GM12878 (cell line): Measurements from ENCODE around the gene TMEM198. TPM values are rescaled to one million over a fixed set of nuclear protein-coding genes. Genes with fewer than 3 reads are reported as not detected.

Source experiments
- ATAC-seq: fragments of 200-7000 bp; cut with Tn5 transposase; 3 replicates; pipeline ENCODE4 v1.9.1; 2020; ENCODE audit warnings: mild to moderate bottlenecking, moderate library complexity
- BruUV-seq: library from RNA; stranded (reverse); fragments of 400-500 nt; replicated peaks from 2 replicates; lab custom pipeline; 2021; lab: Mats Ljungman, UMichigan
- CTCF ChIA-PET: fragments of 300-600 bp; sonication (Branson Sonifier 250); formaldehyde crosslinking; extraction: SDS; loops from one replicate; lab custom pipeline; 2021; ENCODE audit warnings: inconsistent platforms; lab: Yijun Ruan, JAX
- POLR2A ChIA-PET: fragments of 350-600 bp; formaldehyde crosslinking; extraction: SDS; loops from one replicate; lab custom pipeline; 2021; ENCODE audit warnings: inconsistent platforms; lab: Charles Lee
- RAD21 ChIA-PET: fragments of 300-600 bp; sonication (Branson Sonifier 250); formaldehyde crosslinking; loops from one replicate; lab custom pipeline; 2023; ENCODE audit warnings: antibody characterized with exemption; ENCODE audit not compliant: unreplicated experiment; lab: Charles Lee
- SMC1A ChIA-PET: fragments of 300-600 bp; sonication (Branson Sonifier 250); formaldehyde crosslinking; loops from one replicate; lab custom pipeline; 2023; ENCODE audit not compliant: unreplicated experiment, uncharacterized antibody; lab: Charles Lee
- DNase-seq: peaks from one replicate; pipeline ENCODE4 v3.0.0-alpha.2; 2011; ENCODE audit warnings: low read depth, low spot score
- FAIRE-seq: peaks from 3 replicates; lab custom pipeline; 2011; peaks lifted over from hg19 to GRCh38; lab: Jason Lieb, UNC
- H2AFZ ChIP-seq: 2 replicates; pipeline ENCODE4 v1.6.0; 2011; ENCODE audit warnings: low read depth, low read length, control low read depth; ENCODE audit not compliant: control insufficient read depth
- H3K27ac ChIP-seq: 2 replicates; pipeline ENCODE4 v1.5.1; 2011; ENCODE audit warnings: control low read depth; ENCODE audit not compliant: control insufficient read depth, insufficient read depth
- H3K27me3 ChIP-seq, 2 experiments: replicated peaks in 1 of 2; 2 replicates each; pipeline versions ENCODE4 v1.6.0 to v1.6.1; 2011; ENCODE audit warnings: low read length in 1 of 2; ENCODE audit not compliant: control insufficient read depth in 2 of 2, insufficient read depth in 2 of 2
- H3K36me3 ChIP-seq, 2 experiments: 2 replicates each; pipeline ENCODE4 v1.5.1; 2011; ENCODE audit warnings: low read length in 1 of 2; ENCODE audit not compliant: control insufficient read depth in 2 of 2, insufficient read depth in 2 of 2
- H3K4me1 ChIP-seq: 2 replicates; pipeline ENCODE4 v1.6.1; 2011; ENCODE audit warnings: mild to moderate bottlenecking, low read length, moderate library complexity, mixed read lengths; ENCODE audit not compliant: control insufficient read depth, insufficient read depth
- H3K4me2 ChIP-seq: 2 replicates; pipeline ENCODE4 v1.6.0; 2011; ENCODE audit warnings: control low read depth; ENCODE audit not compliant: control insufficient read depth, insufficient read depth
- H3K4me3 ChIP-seq: fragments of 200-600 bp; sonication (generic); 2 replicates; pipeline ENCODE4 v1.5.1; 2016
- H3K79me2 ChIP-seq: 2 replicates; pipeline ENCODE4 v1.6.0; 2011; ENCODE audit warnings: low read length; ENCODE audit not compliant: control insufficient read depth, insufficient read depth
- H3K9ac ChIP-seq: 2 replicates; pipeline ENCODE4 v1.8.0; 2011; ENCODE audit warnings: low read length, control low read depth, mixed read lengths; ENCODE audit not compliant: control insufficient read depth, insufficient read depth
- H3K9me3 ChIP-seq: replicated peaks from 3 replicates; pipeline ENCODE4 v1.5.1; 2011; ENCODE audit warnings: mild to moderate bottlenecking, low read length; ENCODE audit not compliant: control insufficient read depth, insufficient read depth
- H4K20me1 ChIP-seq: 2 replicates; pipeline ENCODE4 v1.6.0; 2011; ENCODE audit not compliant: control insufficient read depth, insufficient read depth
- CBX3 ChIP-seq: fragments of 200-600 bp; sonication (generic); IDR thresholded peaks from 2 replicates; pipeline ENCODE4 v1.6.1; 2016; ENCODE audit warnings: low read depth, borderline replicate concordance
- DPF2 ChIP-seq: fragments of 450-650 bp; IDR thresholded peaks from 2 replicates; pipeline ENCODE4 v1.6.1; 2017; ENCODE audit warnings: mild to moderate bottlenecking
- IRF5 ChIP-seq: fragments of 450-650 bp; IDR thresholded peaks from 2 replicates; pipeline ENCODE4 v1.6.1; 2017; ENCODE audit warnings: borderline replicate concordance
- NFYA ChIP-seq: IDR thresholded peaks from 2 replicates; pipeline ENCODE4 v1.6.1; 2011; ENCODE audit warnings: low read depth, mild to moderate bottlenecking, low read length, improper control_type of control experiment, borderline replicate concordance
- NR2C2 ChIP-seq: IDR thresholded peaks from 2 replicates; pipeline ENCODE4 v1.6.1; 2011; ENCODE audit warnings: borderline replicate concordance, low read depth; ENCODE audit not compliant: control insufficient read depth, insufficient read length
- PKNOX1 ChIP-seq: fragments of 450-650 bp; IDR thresholded peaks from 2 replicates; pipeline ENCODE4 v1.6.1; 2016; ENCODE audit warnings: mild to moderate bottlenecking
- RAD21 ChIP-seq: IDR thresholded peaks from 2 replicates; pipeline ENCODE4 v1.6.1; 2011; ENCODE audit warnings: mild to moderate bottlenecking, low read depth, low read length, moderate library complexity; ENCODE audit not compliant: insufficient read depth
- RB1 ChIP-seq: fragments of 450-650 bp; formaldehyde crosslinking; IDR thresholded peaks from 2 replicates; pipeline ENCODE4 v1.6.1; 2017; ENCODE audit warnings: mild to moderate bottlenecking, borderline replicate concordance
- SMAD5 ChIP-seq: IDR thresholded peaks from 2 replicates; pipeline ENCODE4 v1.6.1; 2016; ENCODE audit warnings: antibody characterized with exemption, low read depth
- SMC3 ChIP-seq: IDR thresholded peaks from 2 replicates; pipeline ENCODE4 v1.6.1; 2011; ENCODE audit warnings: low read length, improper control_type of control experiment, borderline replicate concordance
- STAT1 ChIP-seq: fragments of 450-650 bp; conservative IDR thresholded peaks from 2 replicates; pipeline ENCODE4 v1.6.1; 2014; ENCODE audit warnings: antibody characterized with exemption, mild to moderate bottlenecking
- TAF1 ChIP-seq: IDR thresholded peaks from 2 replicates; pipeline ENCODE4 v1.6.1; 2011; ENCODE audit warnings: mild to moderate bottlenecking, low read depth, low read length, borderline replicate concordance
- WGBS: methylation state at CpG from one replicate; pipeline ENCODE4 v1.1.6; 2016; ENCODE audit warnings: low lambda C conversion rate; ENCODE audit not compliant: insufficient replicate concordance, insufficient coverage; ENCODE audit errors: missing lambda C conversion rate; 5-methylcytosine and 5-hydroxymethylcytosine counted together
- in situ Hi-C: fragments of 300-500 bp; cut with MboI; formaldehyde crosslinking; loops from 9 replicates; pipeline ENCODE4 v1.14.3; 2018; ENCODE audit warnings: mixed read lengths
- intact Hi-C: fragments of 100-400 bp; cut with micrococcal nuclease; formaldehyde crosslinking; loops from one replicate; pipeline ENCODE4 v1.14.2; 2022; ENCODE audit not compliant: unreplicated experiment
- polyA plus RNA-seq, 11 experiments: library from polyadenylated mRNA; depleted of rRNA in 4 of 11; unstranded in 6 of 11; stranded (reverse) in 5 of 11; fragments of >200 nt; fragmentation: Nextera tagmentation in 4 of 11; fragmentation: Illumina TruSeq in 1 of 11; extraction: Ambion mirVana in 4 of 11; extraction: Trizol in 1 of 11; gene quantifications; 1 replicate in 1 of 11; 2 replicates in 10 of 11; pipeline versions ENCODE4 v1.2.1 to v1.2.3, GENCODE V29; 2011 to 2016; ENCODE audit warnings: inconsistent platforms in 2 of 11, missing spikeins in 2 of 11, low read depth in 1 of 11
- total RNA-seq, 4 experiments: library from RNA; depleted of rRNA in 3 of 4; stranded (reverse); fragments of >200 nt in 3 of 4; fragmentation: Illumina TruSeq in 1 of 4; extraction: Trizol in 1 of 4; gene quantifications; 2 replicates each; pipeline versions ENCODE4 v1.2.1 to v1.2.3, GENCODE V29; 2013 to 2021
- TF ChIP-seq, protein P1 (sequence below): fragments of 150-350 bp; IDR thresholded peaks from 2 replicates; pipeline ENCODE4 v1.6.1; 2014; ENCODE audit warnings: mild to moderate bottlenecking, low read depth, low read length

TMEM198 gene
- total and polyA plus RNA-seq, 10 of the 15 experiments (the other 5 are each of a cell fraction or from before 2014, with no cell fraction given), result 0.16 to 1.2 (median 0.65) TPM; not detected in 2

GRCh38 chr2:219515874-219516629 is 27.8 kb upstream of the TMEM198 start:
- no peak overlapping the region for H3K9ac ChIP-seq
- ChIA-PET RAD21 (interaction anchor here (1.2 kb wide), 1 partner anchor 11 kb away, joined by 3 read pairs; no protein-coding TSS in a partner anchor), CTCF (interaction anchor here (0.9 to 1.2 kb wide), 2 partner anchors 15 to 20 kb away, joined by 3 to 4 read pairs; a partner anchor contains a TSS), POLR2A (no interaction called here), SMC1A (no interaction called here)
- no peak for DNase-seq
- in situ Hi-C loops (no loop called here), intact Hi-C loops (no loop called here)
- H3K4me1 ChIP-seq, result no peaks in the 10 kb centered on the region
- 16% methylated on average over 17 of the region's 17 CpGs for WGBS
- TF ChIP-seq PKNOX1 (peak; percentile 58), RB1 (no peak)
- no peaks in the 10 kb centered on the region for H3K36me3 ChIP-seq
- H3K4me2 ChIP-seq, result no peak overlapping the region
- peaks cover 11 to 20% of the 10 kb centered on the region in 2 experiments; a peak in 3 of 4 replicates for H3K27me3 ChIP-seq
- FAIRE-seq, result no peak
- no peak overlapping the region for H3K27ac ChIP-seq
- no peaks in the 10 kb centered on the region for H4K20me1 ChIP-seq
- H3K4me3 ChIP-seq, result no peak overlapping the region
- BruUV-seq, result no TSS peak
- no peaks in the 10 kb centered on the region for H3K79me2 ChIP-seq
- H2AFZ ChIP-seq, result no peak overlapping the region
- no peaks in the 10 kb centered on the region for H3K9me3 ChIP-seq
- no peak for ATAC-seq

DNA sequence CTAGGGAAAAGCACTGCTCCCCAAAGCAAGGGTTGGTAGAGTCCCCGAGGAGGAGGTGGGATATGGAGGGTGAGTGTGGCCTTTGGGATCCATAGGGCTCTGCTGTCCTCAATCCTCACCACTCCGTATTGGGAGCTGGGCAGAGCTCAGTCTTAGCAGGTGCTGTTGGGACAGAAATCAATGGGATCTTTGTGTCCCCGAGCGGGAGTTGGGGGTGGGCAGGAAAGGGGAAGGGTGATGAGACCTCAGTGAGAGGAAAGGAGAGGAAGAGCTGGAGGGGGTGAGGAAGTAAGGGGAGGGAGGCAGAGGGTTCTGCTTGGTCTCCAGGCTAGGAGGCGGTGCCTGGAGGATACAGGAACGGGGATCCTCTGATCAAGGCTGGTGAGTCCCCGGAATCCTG is 26.9 kb upstream of the TMEM198 start:
- ATAC-seq (no peak), DNase-seq (no peak), FAIRE-seq (no peak)
- Histone ChIP-seq H2AFZ (no peak overlapping the region), H3K36me3 (no peaks in the 10 kb centered on the region), H3K9ac (no peak overlapping the region), H4K20me1 (no peaks in the 10 kb centered on the region), H3K9me3 (no peaks in the 10 kb centered on the region), H3K79me2 (no peaks in the 10 kb centered on the region), H3K4me3 (no peak overlapping the region), H3K4me2 (no peak overlapping the region), H3K27ac (no peak overlapping the region), H3K27me3 (peaks cover 15 to 21% of the 10 kb centered on the region in 2 experiments), H3K4me1 (no peaks in the 10 kb centered on the region)
- POLR2A ChIA-PET, result no interaction called here
- RAD21 ChIA-PET, result no interaction called here
- in situ Hi-C loops (no loop called here), intact Hi-C loops (no loop called here)
- BruUV-seq, result no TSS peak
- CTCF ChIA-PET, result interaction anchor here (1.3 kb wide), 1 partner anchor 57 kb away, joined by 3 read pairs; no protein-coding TSS in a partner anchor
- SMC1A ChIA-PET, result no interaction called here
- 9% methylated on average over 7 of the region's 7 CpGs for WGBS
- TF ChIP-seq NR2C2 (no peak), SMAD5 (no peak), STAT1 (no peak), RAD21 (no peak), SMC3 (no peak), CBX3 (no peak), TAF1 (no peak), IRF5 (no peak), NFYA (no peak), DPF2 (no peak)
- TF ChIP-seq, protein P1, sequence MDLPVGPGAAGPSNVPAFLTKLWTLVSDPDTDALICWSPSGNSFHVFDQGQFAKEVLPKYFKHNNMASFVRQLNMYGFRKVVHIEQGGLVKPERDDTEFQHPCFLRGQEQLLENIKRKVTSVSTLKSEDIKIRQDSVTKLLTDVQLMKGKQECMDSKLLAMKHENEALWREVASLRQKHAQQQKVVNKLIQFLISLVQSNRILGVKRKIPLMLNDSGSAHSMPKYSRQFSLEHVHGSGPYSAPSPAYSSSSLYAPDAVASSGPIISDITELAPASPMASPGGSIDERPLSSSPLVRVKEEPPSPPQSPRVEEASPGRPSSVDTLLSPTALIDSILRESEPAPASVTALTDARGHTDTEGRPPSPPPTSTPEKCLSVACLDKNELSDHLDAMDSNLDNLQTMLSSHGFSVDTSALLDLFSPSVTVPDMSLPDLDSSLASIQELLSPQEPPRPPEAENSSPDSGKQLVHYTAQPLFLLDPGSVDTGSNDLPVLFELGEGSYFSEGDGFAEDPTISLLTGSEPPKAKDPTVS, result no peak
